Measurements from ENCODE around the gene ANO3.

ANO3 gene

DNA sequence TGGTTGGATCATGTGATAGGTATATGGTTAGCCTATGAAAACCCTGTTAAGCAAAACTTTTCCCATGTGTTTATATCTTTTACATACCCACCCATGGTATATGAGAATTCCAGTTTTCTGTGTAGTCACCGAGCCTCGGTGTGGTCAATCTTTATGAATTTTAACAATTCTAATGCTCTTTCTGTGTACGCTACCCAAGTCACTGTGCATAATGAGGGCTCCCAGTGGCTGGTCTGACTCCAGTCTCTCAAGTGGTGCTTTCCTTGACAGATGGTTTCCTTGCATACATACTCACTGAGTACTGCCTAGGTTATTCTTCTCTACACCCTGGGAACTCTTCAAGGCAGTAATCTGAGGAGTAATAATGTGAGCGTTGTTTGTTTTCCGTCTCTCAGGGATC, 222.5 kb downstream of the ANO3 start:
- no peak overlapping the region for H3K4me3 ChIP-seq (ENCODE audit: low read depth in 1 of 5, low read length in 5 of 5)
- no peaks in the 10 kb centered on the region for H3K4me1 ChIP-seq (ENCODE audit: control insufficient read depth in 5 of 5, insufficient read depth in 5 of 5, low read length in 5 of 5)
- H3K9me3 ChIP-seq (ENCODE audit: control insufficient read depth in 5 of 5, low read length in 5 of 5): no peaks in the 10 kb centered on the region
- no peaks in the 10 kb centered on the region for H3K36me3 ChIP-seq (ENCODE audit: control insufficient read depth in 5 of 5, insufficient read depth in 5 of 5, low read length in 5 of 5)
- H3K27me3 ChIP-seq (ENCODE audit: control insufficient read depth in 5 of 5, insufficient read depth in 4 of 5, low read length in 5 of 5): no peaks in the 10 kb centered on the region
- no peak overlapping the region for H3K9ac ChIP-seq (ENCODE audit: low read length in 5 of 5)
- H3K27ac ChIP-seq (ENCODE audit: low read depth, low read length): no peak overlapping the region

DNA sequence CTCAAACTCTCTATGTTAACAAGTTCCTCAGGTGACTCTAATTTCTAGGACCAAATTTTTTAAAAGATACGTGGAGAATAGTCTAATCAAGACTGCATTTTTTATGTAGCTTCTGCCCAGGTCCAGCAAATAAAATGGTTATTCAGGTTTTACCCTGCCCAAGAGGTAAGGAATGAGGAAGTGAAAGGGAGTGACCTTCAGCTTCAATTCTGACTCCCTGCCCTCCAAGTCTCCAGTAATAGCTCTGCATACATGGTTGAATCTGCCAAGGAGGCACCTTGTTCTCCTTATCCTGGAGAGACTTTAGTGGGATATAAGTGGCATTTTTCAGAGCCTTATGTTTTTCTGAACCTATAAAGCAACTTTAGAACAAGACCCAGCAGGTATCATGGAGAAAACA, 224.7 kb downstream of the ANO3 start:
- H3K36me3 ChIP-seq (ENCODE audit: control insufficient read depth in 5 of 5, insufficient read depth in 5 of 5, low read length in 5 of 5): no peaks in the 10 kb centered on the region
- no peak overlapping the region for H3K27ac ChIP-seq (ENCODE audit: low read depth, low read length)
- no peaks in the 10 kb centered on the region for H3K4me1 ChIP-seq (ENCODE audit: control insufficient read depth in 5 of 5, insufficient read depth in 5 of 5, low read length in 5 of 5)
- no peaks in the 10 kb centered on the region for H3K9me3 ChIP-seq (ENCODE audit: control insufficient read depth in 5 of 5, low read length in 5 of 5)
- H3K9ac ChIP-seq (ENCODE audit: low read length in 5 of 5): no peak overlapping the region
- H3K4me3 ChIP-seq (ENCODE audit: low read depth in 1 of 5, low read length in 5 of 5): no peak overlapping the region
- H3K27me3 ChIP-seq (ENCODE audit: control insufficient read depth in 5 of 5, insufficient read depth in 4 of 5, low read length in 5 of 5): no peaks in the 10 kb centered on the region

DNA sequence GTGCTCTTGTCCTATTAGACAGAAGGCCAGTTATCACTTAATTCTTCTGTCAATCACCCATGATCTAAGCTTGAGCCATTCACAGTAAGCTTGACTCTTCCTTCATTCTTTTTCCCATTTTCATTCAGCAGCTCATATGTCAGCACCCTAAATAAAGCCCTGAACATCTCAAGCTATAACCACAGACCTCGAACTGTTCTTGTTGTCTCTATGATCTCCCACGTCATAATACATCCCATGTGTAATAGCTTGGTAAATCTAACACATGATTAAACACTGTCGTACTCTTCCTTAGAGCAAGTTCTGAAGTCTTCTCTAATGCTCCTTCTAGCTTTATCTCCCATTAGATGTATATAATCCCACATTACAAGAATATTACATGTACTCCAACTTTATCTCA, 225.7 kb downstream of the ANO3 start:
- Histone ChIP-seq H3K9me3 (ENCODE audit: control insufficient read depth in 5 of 5, low read length in 5 of 5) (no peaks in the 10 kb centered on the region), H3K4me1 (ENCODE audit: control insufficient read depth in 5 of 5, insufficient read depth in 5 of 5, low read length in 5 of 5) (no peaks in the 10 kb centered on the region), H3K27me3 (ENCODE audit: control insufficient read depth in 5 of 5, insufficient read depth in 4 of 5, low read length in 5 of 5) (no peaks in the 10 kb centered on the region), H3K36me3 (ENCODE audit: control insufficient read depth in 5 of 5, insufficient read depth in 5 of 5, low read length in 5 of 5) (no peaks in the 10 kb centered on the region), H3K9ac (ENCODE audit: low read length in 5 of 5) (no peak overlapping the region), H3K4me3 (ENCODE audit: low read depth in 1 of 5, low read length in 5 of 5) (no peak overlapping the region), H3K27ac (ENCODE audit: low read depth, low read length) (no peak overlapping the region)

GRCh38 chr11:26558190-26558589, 226.3 kb downstream of the ANO3 start:
- Histone ChIP-seq H3K4me1 (ENCODE audit: control insufficient read depth in 5 of 5, insufficient read depth in 5 of 5, low read length in 5 of 5) (no peaks in the 10 kb centered on the region), H3K9me3 (ENCODE audit: control insufficient read depth in 5 of 5, low read length in 5 of 5) (no peaks in the 10 kb centered on the region), H3K4me3 (ENCODE audit: low read depth in 1 of 5, low read length in 5 of 5) (no peak overlapping the region), H3K27me3 (ENCODE audit: control insufficient read depth in 5 of 5, insufficient read depth in 4 of 5, low read length in 5 of 5) (no peaks in the 10 kb centered on the region), H3K36me3 (ENCODE audit: control insufficient read depth in 5 of 5, insufficient read depth in 5 of 5, low read length in 5 of 5) (no peaks in the 10 kb centered on the region), H3K27ac (ENCODE audit: low read depth, low read length) (no peak overlapping the region), H3K9ac (ENCODE audit: low read length in 5 of 5) (no peak overlapping the region)

DNA sequence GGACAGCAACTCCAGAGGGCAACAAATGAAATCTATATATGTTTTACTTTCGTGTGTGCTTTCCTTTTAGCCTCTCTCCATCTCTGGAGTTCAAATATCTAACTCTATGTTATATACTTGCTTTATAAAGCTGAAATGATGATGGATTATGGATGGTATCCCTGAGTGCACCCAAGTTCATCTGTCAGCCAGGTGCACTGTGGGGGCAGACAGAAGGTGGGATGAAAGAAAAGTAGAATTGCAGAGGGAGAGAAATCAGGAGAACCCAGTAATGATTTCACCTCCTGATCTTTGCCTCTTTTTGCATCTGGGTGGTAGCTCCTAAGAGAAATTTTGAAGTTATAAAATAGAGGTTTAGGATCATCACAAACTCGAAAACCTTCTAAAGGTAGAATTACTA, 237.7 kb downstream of the ANO3 start:
- H3K9me3 ChIP-seq (ENCODE audit: control insufficient read depth in 5 of 5, low read length in 5 of 5): no peaks in the 10 kb centered on the region
- H3K4me3 ChIP-seq (ENCODE audit: low read depth in 1 of 5, low read length in 5 of 5): no peak overlapping the region
- no peaks in the 10 kb centered on the region for H3K27me3 ChIP-seq (ENCODE audit: control insufficient read depth in 5 of 5, insufficient read depth in 4 of 5, low read length in 5 of 5)
- H3K27ac ChIP-seq (ENCODE audit: low read depth, low read length): no peak overlapping the region
- H3K4me1 ChIP-seq (ENCODE audit: control insufficient read depth in 5 of 5, insufficient read depth in 5 of 5, low read length in 5 of 5): no peaks in the 10 kb centered on the region
- H3K36me3 ChIP-seq (ENCODE audit: control insufficient read depth in 5 of 5, insufficient read depth in 5 of 5, low read length in 5 of 5): no peaks in the 10 kb centered on the region
- H3K9ac ChIP-seq (ENCODE audit: low read length in 5 of 5): no peak overlapping the region

DNA sequence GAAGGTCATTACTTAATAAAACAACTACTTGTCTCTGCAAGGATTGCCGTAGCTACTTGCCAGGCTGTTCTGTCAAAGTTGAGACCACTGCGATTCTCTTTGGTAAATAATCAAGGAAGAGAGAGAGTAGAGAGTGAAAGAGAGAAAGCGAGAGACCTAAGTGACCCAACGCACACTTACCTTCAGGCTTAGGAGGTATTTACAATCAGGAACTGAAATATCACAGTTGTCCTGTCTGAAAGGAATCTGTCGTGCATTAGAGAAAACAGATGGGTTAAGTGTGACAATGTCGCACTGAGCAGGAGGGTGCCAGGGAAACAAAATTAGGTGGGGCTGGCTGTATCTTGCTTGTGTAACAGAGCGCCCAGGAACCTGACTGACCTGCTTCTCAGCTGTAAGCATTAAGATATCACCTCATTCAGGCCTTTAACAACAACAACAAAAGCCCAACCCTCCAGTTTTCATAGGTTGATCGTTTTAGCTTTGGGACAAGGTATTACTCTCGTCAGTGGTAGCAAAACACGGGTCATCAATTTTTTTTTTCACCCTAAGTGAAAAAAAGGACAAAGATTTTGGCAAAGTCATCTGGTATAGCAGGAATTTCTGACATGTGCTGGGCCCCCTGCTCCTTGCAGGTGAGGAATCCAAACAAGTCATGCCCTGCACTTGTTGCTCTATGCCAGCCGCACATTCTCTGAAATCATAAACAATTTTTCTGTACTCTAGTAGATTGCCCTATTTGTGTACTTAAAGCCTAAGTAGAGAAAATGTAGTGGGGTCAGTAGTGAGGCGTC, 240.1 kb downstream of the ANO3 start, which contains the start of gene MUC15:
MUC15 (minus strand) TSS at position 403 of the 794 bp plus-strand sequence. CDS start 5,169 bp downstream, outside the sequence.
- H3K36me3 ChIP-seq (ENCODE audit: control insufficient read depth in 5 of 5, insufficient read depth in 5 of 5, low read length in 5 of 5): no peaks in the 10 kb centered on the region
- no peak within 1 kb of the TSS for H3K27ac ChIP-seq (ENCODE audit: low read depth, low read length)
- H3K9me3 ChIP-seq (ENCODE audit: control insufficient read depth in 5 of 5, low read length in 5 of 5): no peaks in the 10 kb centered on the region
- H3K4me3 ChIP-seq (ENCODE audit: low read depth in 1 of 5, low read length in 5 of 5): no peak within 1 kb of the TSS
- H3K27me3 ChIP-seq (ENCODE audit: control insufficient read depth in 5 of 5, insufficient read depth in 4 of 5, low read length in 5 of 5): no peaks in the 10 kb centered on the region
- no peak within 1 kb of the TSS for H3K9ac ChIP-seq (ENCODE audit: low read length in 5 of 5)
- no peaks in the 10 kb centered on the region for H3K4me1 ChIP-seq (ENCODE audit: control insufficient read depth in 5 of 5, insufficient read depth in 5 of 5, low read length in 5 of 5)

GRCh38 chr11:26572770-26573402, 241.0 kb downstream of the ANO3 start:
- no peaks in the 10 kb centered on the region for H3K36me3 ChIP-seq (ENCODE audit: control insufficient read depth in 5 of 5, insufficient read depth in 5 of 5, low read length in 5 of 5)

DNA sequence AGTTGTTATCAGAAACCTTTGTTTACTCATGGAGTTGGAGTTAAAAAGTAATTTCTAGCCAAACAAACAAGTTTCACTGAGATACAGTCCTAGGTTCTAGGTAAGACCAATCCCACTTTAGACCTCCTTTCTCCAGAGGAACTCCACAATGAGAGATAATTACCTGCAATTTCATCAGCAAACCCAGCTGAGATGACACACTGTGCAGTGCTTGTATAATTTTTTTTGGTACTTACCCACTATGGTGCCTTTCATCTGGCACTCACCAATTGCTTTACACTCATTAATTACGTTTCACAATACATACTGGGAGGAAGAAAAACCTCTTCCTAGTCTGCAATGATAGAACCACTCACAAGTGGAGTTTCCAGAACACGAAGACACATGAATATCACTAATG, 242.0 kb downstream of the ANO3 start:
- Histone ChIP-seq H3K9ac (ENCODE audit: low read length in 5 of 5) (no peak overlapping the region), H3K27ac (ENCODE audit: low read depth, low read length) (no peak overlapping the region)

More at GRCh38 chr11:26572770-26573402, 241.0 kb downstream of the ANO3 start:
- Histone ChIP-seq H3K4me3 (ENCODE audit: low read depth in 1 of 5, low read length in 5 of 5) (no peak overlapping the region), H3K27ac (ENCODE audit: low read depth, low read length) (no peak overlapping the region), H3K9me3 (ENCODE audit: control insufficient read depth in 5 of 5, low read length in 5 of 5) (no peaks in the 10 kb centered on the region), H3K4me1 (ENCODE audit: control insufficient read depth in 5 of 5, insufficient read depth in 5 of 5, low read length in 5 of 5) (no peaks in the 10 kb centered on the region), H3K27me3 (ENCODE audit: control insufficient read depth in 5 of 5, insufficient read depth in 4 of 5, low read length in 5 of 5) (no peaks in the 10 kb centered on the region), H3K9ac (ENCODE audit: low read length in 5 of 5) (no peak overlapping the region)

DNA sequence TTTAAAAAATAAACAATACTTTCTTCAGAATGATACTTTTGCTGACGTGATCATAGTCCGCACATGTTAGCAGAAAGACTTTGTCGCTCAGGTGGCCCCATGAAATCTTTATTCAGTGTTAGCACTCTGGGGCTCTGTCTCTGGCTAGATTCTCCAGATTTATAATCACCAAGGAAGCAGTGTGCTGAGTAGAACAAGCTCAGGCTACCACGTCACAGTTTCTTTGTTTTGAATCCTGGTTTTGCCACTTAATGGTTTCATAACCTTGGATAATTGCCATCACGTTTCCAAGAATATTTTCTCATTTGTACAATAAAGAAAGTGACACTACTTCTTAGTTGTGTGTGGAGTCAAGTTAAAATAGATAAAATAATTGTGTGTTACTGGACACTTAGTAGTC, 244.0 kb downstream of the ANO3 start:
- H3K9ac ChIP-seq (ENCODE audit: low read length in 5 of 5): no peak overlapping the region
- H3K4me1 ChIP-seq (ENCODE audit: control insufficient read depth in 5 of 5, insufficient read depth in 5 of 5, low read length in 5 of 5): no peaks in the 10 kb centered on the region
- no peaks in the 10 kb centered on the region for H3K27me3 ChIP-seq (ENCODE audit: control insufficient read depth in 5 of 5, insufficient read depth in 4 of 5, low read length in 5 of 5)
- no peaks in the 10 kb centered on the region for H3K36me3 ChIP-seq (ENCODE audit: control insufficient read depth in 5 of 5, insufficient read depth in 5 of 5, low read length in 5 of 5)
- H3K27ac ChIP-seq (ENCODE audit: low read depth, low read length): no peak overlapping the region
- H3K4me3 ChIP-seq (ENCODE audit: low read depth in 1 of 5, low read length in 5 of 5): no peak overlapping the region
- H3K9me3 ChIP-seq (ENCODE audit: control insufficient read depth in 5 of 5, low read length in 5 of 5): no peaks in the 10 kb centered on the region

More for the DNA sequence above, 242.0 kb downstream of the ANO3 start:
- no peaks in the 10 kb centered on the region for H3K27me3 ChIP-seq (ENCODE audit: control insufficient read depth in 5 of 5, insufficient read depth in 4 of 5, low read length in 5 of 5)
- no peaks in the 10 kb centered on the region for H3K4me1 ChIP-seq (ENCODE audit: control insufficient read depth in 5 of 5, insufficient read depth in 5 of 5, low read length in 5 of 5)
- no peaks in the 10 kb centered on the region for H3K36me3 ChIP-seq (ENCODE audit: control insufficient read depth in 5 of 5, insufficient read depth in 5 of 5, low read length in 5 of 5)
- no peaks in the 10 kb centered on the region for H3K9me3 ChIP-seq (ENCODE audit: control insufficient read depth in 5 of 5, low read length in 5 of 5)
- no peak overlapping the region for H3K4me3 ChIP-seq (ENCODE audit: low read depth in 1 of 5, low read length in 5 of 5)

- H3K27ac ChIP-seq (ENCODE audit: low read depth, low read length): no peak overlapping the region
- H3K9ac ChIP-seq (ENCODE audit: low read length in 5 of 5): no peak overlapping the region
- H3K4me1 ChIP-seq (ENCODE audit: control insufficient read depth in 5 of 5, insufficient read depth in 5 of 5, low read length in 5 of 5): no peaks in the 10 kb centered on the region
These were observed 247.2 kb downstream of the ANO3 start for GRCh38 chr11:26578998-26579661.

More at GRCh38 chr11:26578998-26579661, 247.2 kb downstream of the ANO3 start:
- no peak overlapping the region for H3K4me3 ChIP-seq (ENCODE audit: low read depth in 1 of 5, low read length in 5 of 5)
- no peaks in the 10 kb centered on the region for H3K9me3 ChIP-seq (ENCODE audit: control insufficient read depth in 5 of 5, low read length in 5 of 5)
- no peaks in the 10 kb centered on the region for H3K36me3 ChIP-seq (ENCODE audit: control insufficient read depth in 5 of 5, insufficient read depth in 5 of 5, low read length in 5 of 5)
- no peaks in the 10 kb centered on the region for H3K27me3 ChIP-seq (ENCODE audit: control insufficient read depth in 5 of 5, insufficient read depth in 4 of 5, low read length in 5 of 5)
